Measurements from ENCODE around the gene MYO9A. TPM values are rescaled to one million over a fixed set of nuclear protein-coding genes. Genes with fewer than 3 reads are reported as not detected.
A peak's percentile ranks its signal among the peaks of the same experiment; 100 is the strongest.

Gene MYO9A
- polyA plus RNA-seq, 3 donors = 3.9 to 6.6 (median 5.0) TPM

DNA sequence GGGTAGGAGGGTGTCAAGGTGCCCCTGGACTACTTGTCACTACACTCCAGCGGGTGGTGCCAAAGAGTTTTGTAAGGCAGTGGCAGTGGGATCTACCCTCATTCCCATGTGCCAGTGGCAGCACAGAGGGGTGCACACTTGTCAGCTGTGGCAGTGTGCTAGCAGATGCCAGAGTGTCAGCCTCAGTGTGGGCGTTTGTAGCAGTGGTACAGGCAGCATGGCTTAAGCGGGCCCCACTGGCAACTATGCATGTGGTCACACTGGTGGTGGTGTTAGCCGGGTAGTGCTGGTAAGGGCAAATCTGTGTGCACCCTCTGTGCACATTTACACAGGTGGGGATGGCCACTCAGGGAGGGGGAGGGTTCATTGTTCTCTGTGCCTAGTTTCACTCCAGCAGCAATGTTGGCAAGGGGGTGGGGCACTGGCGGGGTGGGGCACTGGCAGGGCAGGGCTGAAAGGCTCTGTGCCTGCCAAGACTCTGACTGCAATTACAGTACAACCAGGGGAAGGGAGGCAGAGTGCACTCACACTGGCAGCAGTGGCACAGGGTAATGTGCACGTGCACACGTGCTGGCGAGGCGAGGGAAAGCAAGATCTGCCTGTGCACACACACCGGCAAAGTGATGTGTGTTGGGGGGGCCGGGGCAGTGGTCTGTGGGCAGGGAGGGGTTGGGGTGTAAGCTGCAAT, 31.8 kb downstream of the MYO9A start:
- H3K4me2 ChIP-seq (replicated peaks; ENCODE audit: extremely low read depth, low read length, poor library complexity, severe bottlenecking) = no peak overlapping the region
- H3K27me3 Mint-ChIP-seq (ENCODE audit: low read depth in 3 of 3) = peaks cover 0 to 2% (median 0%) of the 10 kb centered on the region in 3 donors
- no peak for DNase-seq
- H3K27ac Mint-ChIP-seq = no peak overlapping the region
- no peaks in the 10 kb centered on the region for H4K20me1 ChIP-seq (ENCODE audit: insufficient read depth, low read length)
- no peak overlapping the region for H3K9ac ChIP-seq (ENCODE audit: insufficient read depth, low read length, poor library complexity, severe bottlenecking)
- H3K27ac ChIP-seq (ENCODE audit: low read depth in 1 of 2, low read length in 2 of 2) = no peak overlapping the region
- H2AFZ ChIP-seq (ENCODE audit: insufficient read depth, low read depth, low read length, poor library complexity, severe bottlenecking) = no peak overlapping the region
- TF ChIP-seq, protein P1, sequence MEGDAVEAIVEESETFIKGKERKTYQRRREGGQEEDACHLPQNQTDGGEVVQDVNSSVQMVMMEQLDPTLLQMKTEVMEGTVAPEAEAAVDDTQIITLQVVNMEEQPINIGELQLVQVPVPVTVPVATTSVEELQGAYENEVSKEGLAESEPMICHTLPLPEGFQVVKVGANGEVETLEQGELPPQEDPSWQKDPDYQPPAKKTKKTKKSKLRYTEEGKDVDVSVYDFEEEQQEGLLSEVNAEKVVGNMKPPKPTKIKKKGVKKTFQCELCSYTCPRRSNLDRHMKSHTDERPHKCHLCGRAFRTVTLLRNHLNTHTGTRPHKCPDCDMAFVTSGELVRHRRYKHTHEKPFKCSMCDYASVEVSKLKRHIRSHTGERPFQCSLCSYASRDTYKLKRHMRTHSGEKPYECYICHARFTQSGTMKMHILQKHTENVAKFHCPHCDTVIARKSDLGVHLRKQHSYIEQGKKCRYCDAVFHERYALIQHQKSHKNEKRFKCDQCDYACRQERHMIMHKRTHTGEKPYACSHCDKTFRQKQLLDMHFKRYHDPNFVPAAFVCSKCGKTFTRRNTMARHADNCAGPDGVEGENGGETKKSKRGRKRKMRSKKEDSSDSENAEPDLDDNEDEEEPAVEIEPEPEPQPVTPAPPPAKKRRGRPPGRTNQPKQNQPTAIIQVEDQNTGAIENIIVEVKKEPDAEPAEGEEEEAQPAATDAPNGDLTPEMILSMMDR (IDR thresholded peaks at IDR 0.05) = no peak
- H3K4me1 ChIP-seq (ENCODE audit: control insufficient read depth in 1 of 2, insufficient read depth in 2 of 2, low read length in 2 of 2) = no peaks in the 10 kb centered on the region
- WGBS (ENCODE audit: insufficient coverage) = 96% methylated on average over 11 of the region's 11 CpGs
- H3K79me2 ChIP-seq (ENCODE audit: insufficient read depth, low read length) = no peaks in the 10 kb centered on the region
- no peaks in the 10 kb centered on the region for H3K27me3 ChIP-seq (ENCODE audit: control insufficient read depth in 2 of 2, insufficient read depth in 2 of 2, low read length in 2 of 2)
- peaks cover 0 to 18% of the 10 kb centered on the region in 2 donors for H3K9me3 ChIP-seq (replicated peaks in 1 of 2; ENCODE audit: control insufficient read depth in 1 of 2, insufficient read depth in 1 of 2, low read length in 2 of 2)
- intact Hi-C loops (cut with micrococcal nuclease) = no loop called here
- H3K4me3 ChIP-seq (replicated peaks in 1 of 3; ENCODE audit: low read depth in 2 of 3, low read length in 3 of 3) = no peak overlapping the region
- H3K4me1 Mint-ChIP-seq = no peaks in the 10 kb centered on the region
- peaks cover 11 to 17% of the 10 kb centered on the region in 2 donors for H3K36me3 Mint-ChIP-seq
- H3K36me3 ChIP-seq (replicated peaks in 1 of 2; ENCODE audit: control insufficient read depth in 1 of 2, insufficient read depth in 2 of 2, low read length in 2 of 2) = no peaks in the 10 kb centered on the region
- H3K4me3 Mint-ChIP-seq = peak overlapping the region in 1 of 2 donors; percentile 18
- H3K9me3 Mint-ChIP-seq = peaks cover 10 to 24% (median 21%) of the 10 kb centered on the region in 7 donors

DNA sequence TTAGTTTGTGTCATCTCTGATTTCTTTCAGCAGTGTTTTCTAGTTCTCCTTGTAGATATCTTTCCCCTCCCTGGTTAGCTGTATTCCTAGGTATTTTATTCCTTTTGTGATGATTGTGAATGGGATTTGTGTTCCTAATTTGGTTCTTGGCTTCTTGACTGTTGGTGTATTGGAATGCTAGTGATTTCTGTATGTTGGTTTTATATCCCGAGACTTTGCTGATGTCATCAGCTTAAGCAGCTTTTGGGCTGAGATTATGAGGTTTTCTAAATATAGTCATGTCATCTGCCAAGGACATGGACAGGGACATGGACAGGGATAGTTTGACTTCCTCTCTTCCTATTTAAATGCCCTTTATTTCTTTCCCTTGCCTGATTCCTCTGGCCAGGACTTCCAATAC, 35.8 kb downstream of the MYO9A start:
- Mint-ChIP-seq H3K27ac (no peak overlapping the region), H3K36me3 (peaks cover 0 to 11% of the 10 kb centered on the region in 2 donors), H3K27me3 (ENCODE audit: low read depth in 3 of 3) (no peaks in the 10 kb centered on the region), H3K4me3 (no peak overlapping the region), H3K4me1 (no peaks in the 10 kb centered on the region), H3K9me3 (peaks cover 10 to 23% (median 20%) of the 10 kb centered on the region in 7 donors)
- H3K4me1 ChIP-seq (ENCODE audit: control insufficient read depth in 1 of 2, insufficient read depth in 2 of 2, low read length in 2 of 2) = no peaks in the 10 kb centered on the region
- H3K4me3 ChIP-seq (replicated peaks in 1 of 3; ENCODE audit: low read depth in 2 of 3, low read length in 3 of 3) = no peak overlapping the region
- whole genome bisulfite sequencing (ENCODE audit: insufficient coverage) = no CpG with 5 or more reads among the region's 1 CpG
- H2AFZ ChIP-seq (ENCODE audit: insufficient read depth, low read depth, low read length, poor library complexity, severe bottlenecking) = no peak overlapping the region
- DNase-seq = no peak
- no peaks in the 10 kb centered on the region for H3K27me3 ChIP-seq (ENCODE audit: control insufficient read depth in 2 of 2, insufficient read depth in 2 of 2, low read length in 2 of 2)
- H3K79me2 ChIP-seq (ENCODE audit: insufficient read depth, low read length) = no peaks in the 10 kb centered on the region
- intact Hi-C loops (cut with micrococcal nuclease) = no loop called here
- H4K20me1 ChIP-seq (ENCODE audit: insufficient read depth, low read length) = no peaks in the 10 kb centered on the region
- TF ChIP-seq, protein P1 (IDR thresholded peaks at IDR 0.05) = no peak
- H3K36me3 ChIP-seq (replicated peaks in 1 of 2; ENCODE audit: control insufficient read depth in 1 of 2, insufficient read depth in 2 of 2, low read length in 2 of 2) = no peaks in the 10 kb centered on the region
- H3K9ac ChIP-seq (ENCODE audit: insufficient read depth, low read length, poor library complexity, severe bottlenecking) = no peak overlapping the region
- H3K27ac ChIP-seq (ENCODE audit: low read depth in 1 of 2, low read length in 2 of 2) = no peak overlapping the region
- peaks cover 0 to 16% of the 10 kb centered on the region in 2 donors for H3K9me3 ChIP-seq (replicated peaks in 1 of 2; ENCODE audit: control insufficient read depth in 1 of 2, insufficient read depth in 1 of 2, low read length in 2 of 2)
- H3K4me2 ChIP-seq (replicated peaks; ENCODE audit: extremely low read depth, low read length, poor library complexity, severe bottlenecking) = no peak overlapping the region
